Ovary (tissue), 9 donors: ENCODE measurements around the gene SOCS6. TPM values are rescaled to one million over a fixed set of nuclear protein-coding genes. Genes with fewer than 3 reads are reported as not detected.

Source experiments
- DNase-seq, 5 donors: peaks; one replicate each; pipeline ENCODE4 v3.0.0-alpha.2; 2019 to 2020
- H3K27ac ChIP-seq, 2 donors: fragments of 200-600 bp; one replicate each; pipeline versions ENCODE4 v1.5.1 to v1.8.0; 2019 to 2022
- H3K27me3 ChIP-seq: fragments of 200-600 bp; one replicate; pipeline ENCODE4 v1.8.0; 2022
- H3K36me3 ChIP-seq: fragments of 200-600 bp; sonication (generic); one replicate; pipeline ENCODE4 v1.5.1; 2019
- H3K4me1 ChIP-seq: one replicate; pipeline ENCODE4 v1.8.1; 2013; ENCODE audit warnings: mild to moderate bottlenecking, moderate library complexity; ENCODE audit not compliant: insufficient read depth
- H3K4me3 ChIP-seq: fragments of 200-600 bp; sonication (generic); one replicate; pipeline ENCODE4 v1.5.1; 2017
- H3K9me3 ChIP-seq, 2 donors: fragments of 200-600 bp in 1 of 2; sonication (generic) in 1 of 2; one replicate each; pipeline versions ENCODE4 v1.5.1 to v1.8.1; 2013 to 2019; ENCODE audit warnings: mild to moderate bottlenecking in 1 of 2, moderate library complexity in 1 of 2
- CTCF ChIP-seq, 3 donors: fragments of 450-650 bp in 2 of 3; fragments of 200-600 bp in 1 of 3; IDR thresholded peaks; one replicate each; pipeline versions ENCODE4 v1.5.1 to v1.8.0; 2016 to 2022; ENCODE audit warnings: antibody characterized with exemption in 3 of 3, mild to moderate bottlenecking in 1 of 3
- EP300 ChIP-seq: sonication (generic); formaldehyde crosslinking; IDR thresholded peaks from one replicate; pipeline ENCODE4 v1.6.1; 2017; ENCODE audit warnings: antibody characterized with exemption
- POLR2A ChIP-seq: fragments of 450-650 bp; IDR thresholded peaks from one replicate; pipeline ENCODE4 v1.6.1; 2017; ENCODE audit warnings: antibody characterized with exemption, mild to moderate bottlenecking, moderate library complexity
- WGBS, 3 donors: extraction: QIAGEN DNeasy Blood & Tissue Kit in 1 of 3; methylation state at CpG; one replicate each; pipeline versions ENCODE4 v1.1.5 to v1.1.7; 2013 to 2017; 5-methylcytosine and 5-hydroxymethylcytosine counted together
- intact Hi-C, 4 donors: fragments of 100-400 bp; cut with DNase I; formaldehyde crosslinking; loops; one replicate each; pipeline versions ENCODE4 v1.11.0 to v1.15.1; 2022 to 2023
- polyA plus RNA-seq, 2 donors: library from polyadenylated mRNA; stranded (reverse); fragments of 200-250 nt in 1 of 2; fragments of 350-450 nt in 1 of 2; fragmentation: Illumina TruSeq in 1 of 2; extraction: RNeasy Lipid Tissue Mini Kit (QIAGEN cat#74804) in 1 of 2; gene quantifications; one replicate each; pipeline ENCODE4 v1.2.3, GENCODE V29; 2013 to 2014
- total RNA-seq, 7 donors: library from RNA; depleted of rRNA in 2 of 7; stranded (reverse); fragments of >200 nt in 2 of 7; fragmentation: NEBNext Ultra II Directional in 3 of 7; extraction: Animal tissue kit (Norgen Biotek cat#: 25700) in 3 of 7; gene quantifications; one replicate each; pipeline versions ENCODE4 v1.1.0 to v1.2.4, GENCODE V29; 2016 to 2023
- donor health status: DM: no; HTN: no; CAD: no; lungs with moderate emphysema.
- donor health status: DM: no; HTN: no; CAD: no.
- donor health status: Bipolar disorder and iron deficiency.
- donor health status: DM: yes; HTN: yes; CAD: no.
- donor health status: DM: no; HTN: no; CAD: no.
- donor health status: DM: yes; HTN: yes; CAD: no.

Gene SOCS6
- total and polyA plus RNA-seq, 9 donors: 8.1 to 23.8 (median 16.6) TPM

GRCh38 chr18:70370762-70371733 lies 82.2 kb downstream of the SOCS6 start:
- Histone ChIP-seq H3K4me1 (no peaks in the 10 kb centered on the region), H3K27me3 (no peaks in the 10 kb centered on the region), H3K9me3 (no peaks in the 10 kb centered on the region), H3K27ac (no peak overlapping the region), H3K36me3 (no peaks in the 10 kb centered on the region), H3K4me3 (no peak overlapping the region)
- intact Hi-C loops: no loop called here
- no peak for DNase-seq
- no peak for TF ChIP-seq CTCF (IDR thresholded peaks at IDR 0.05)
- TF ChIP-seq EP300: no peak
- no peak for TF ChIP-seq POLR2A
- 81 to 90% (median 87%) methylated on average over 9 of the region's 9 CpGs for WGBS, 3 donors

DNA sequence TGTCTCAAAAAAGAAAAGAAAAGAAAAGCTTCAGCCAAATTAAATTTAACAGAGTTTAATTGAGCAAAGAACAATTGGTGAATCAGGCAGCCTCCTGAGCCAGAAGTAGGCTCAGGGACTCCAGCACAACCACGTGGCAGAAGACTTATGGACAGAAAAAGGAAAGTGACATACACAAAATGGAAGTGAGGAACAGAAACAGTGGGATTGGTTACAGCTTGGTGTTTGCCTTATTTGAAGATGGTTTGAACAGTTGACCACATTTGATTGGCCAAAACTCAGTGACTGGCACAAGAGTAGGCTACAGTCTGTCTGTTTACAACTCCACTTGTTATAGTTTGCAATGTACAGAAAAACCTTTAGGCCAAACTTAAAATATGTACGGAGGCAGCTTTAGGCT lies 83.1 kb downstream of the SOCS6 start:
- no peaks in the 10 kb centered on the region for H3K4me1 ChIP-seq
- DNase-seq: no peak
- 75 to 78% (median 75%) methylated on average over 2 of the region's 2 CpGs for WGBS, 3 donors
- no peak overlapping the region for H3K4me3 ChIP-seq
- no peak overlapping the region for H3K27ac ChIP-seq
- TF ChIP-seq POLR2A: no peak
- TF ChIP-seq CTCF (IDR thresholded peaks at IDR 0.05): no peak
- no peaks in the 10 kb centered on the region for H3K9me3 ChIP-seq
- no peaks in the 10 kb centered on the region for H3K27me3 ChIP-seq
- intact Hi-C loops: no loop called here
- H3K36me3 ChIP-seq: no peaks in the 10 kb centered on the region

DNA sequence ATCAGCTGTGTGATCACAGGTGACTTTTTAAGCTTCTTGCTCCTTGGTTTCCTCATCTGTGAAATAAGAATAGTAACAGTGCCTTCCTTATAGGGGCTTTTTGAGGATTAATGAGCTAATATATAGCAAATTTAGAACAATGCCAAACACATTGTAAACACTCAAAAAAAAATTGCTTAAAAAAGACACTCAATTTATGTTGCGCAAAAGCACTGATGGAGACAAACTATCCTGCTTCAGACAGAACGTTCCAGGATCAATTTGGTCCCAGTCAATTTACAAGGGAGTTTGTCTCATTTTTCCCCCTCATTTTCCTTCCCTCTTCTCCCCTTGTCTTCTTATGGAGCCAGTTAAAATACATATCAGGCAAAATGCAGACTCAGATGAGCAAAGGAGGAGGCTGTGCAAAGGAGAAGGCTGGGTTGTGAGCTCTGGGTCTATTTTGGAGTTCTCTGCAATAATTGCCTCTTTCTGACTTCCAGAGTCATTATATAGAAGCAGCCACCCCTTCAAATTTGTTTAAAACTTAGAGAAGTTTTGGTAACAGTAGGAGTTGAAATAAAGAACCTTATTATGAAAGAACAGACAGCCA lies 83.7 kb downstream of the SOCS6 start:
- 88 to 89% (median 88%) methylated on average over 2 of the region's 2 CpGs for WGBS, 3 donors
- Histone ChIP-seq H3K4me3 (no peak overlapping the region), H3K4me1 (no peaks in the 10 kb centered on the region), H3K36me3 (no peaks in the 10 kb centered on the region), H3K9me3 (no peaks in the 10 kb centered on the region), H3K27ac (no peak overlapping the region), H3K27me3 (no peaks in the 10 kb centered on the region)
- no peak for DNase-seq
- TF ChIP-seq EP300: no peak
- TF ChIP-seq CTCF (IDR thresholded peaks at IDR 0.05): no peak
- TF ChIP-seq POLR2A: no peak
- intact Hi-C loops: no loop called here

- Histone ChIP-seq H3K4me3 (no peak overlapping the region), H3K27ac (no peak overlapping the region), H3K27me3 (no peaks in the 10 kb centered on the region), H3K9me3 (no peaks in the 10 kb centered on the region), H3K4me1 (no peaks in the 10 kb centered on the region), H3K36me3 (no peaks in the 10 kb centered on the region)
- DNase-seq: no peak
- intact Hi-C loops: no loop called here
- 59 to 64% (median 63%) methylated on average over 5 of the region's 5 CpGs for WGBS, 3 donors
- TF ChIP-seq EP300 (no peak), CTCF (IDR thresholded peaks at IDR 0.05) (no peak), POLR2A (no peak)
Observed at GRCh38 chr18:70373042-70373519, 84.2 kb downstream of the SOCS6 start.
